Epithelial cell of prostate (primary cell): Measurements from ENCODE around the gene SRRM4.

ENCODE experiments used
- DNase-seq: peaks from one replicate; pipeline ENCODE4 v3.0.0-alpha.2; 2011; ENCODE audit warnings: low read depth, low spot score
- H3K27ac ChIP-seq: fragments of 450-650 bp; 2 replicates; pipeline ENCODE4 v1.5.1; 2017; ENCODE audit warnings: mild to moderate bottlenecking

Gene SRRM4

GRCh38 chr12:119182701-119183493 lies 201.6 kb downstream of the SRRM4 start:
- no peak for DNase-seq

GRCh38 chr12:119183942-119184695 lies 202.8 kb downstream of the SRRM4 start:
- DNase-seq: no peak
- no peak overlapping the region for H3K27ac ChIP-seq

More at GRCh38 chr12:119182701-119183493, 201.6 kb downstream of the SRRM4 start:
- no peak overlapping the region for H3K27ac ChIP-seq

GRCh38 chr12:119195256-119195655 lies 213.9 kb downstream of the SRRM4 start:
- DNase-seq: no peak
- no peak overlapping the region for H3K27ac ChIP-seq

- no peak for DNase-seq
- no peak overlapping the region for H3K27ac ChIP-seq
Measured at GRCh38 chr12:119198440-119198839, 217.1 kb downstream of the SRRM4 start.

- no peak overlapping the region for H3K27ac ChIP-seq
- DNase-seq: no peak
Measured at GRCh38 chr12:119200601-119201000, 219.3 kb downstream of the SRRM4 start.

- no peak for DNase-seq
Measured at GRCh38 chr12:119201789-119202543, 220.6 kb downstream of the SRRM4 start.

GRCh38 chr12:119202544-119202943 lies 221.2 kb downstream of the SRRM4 start:
- H3K27ac ChIP-seq: no peak overlapping the region
- DNase-seq: no peak

More at GRCh38 chr12:119201789-119202543, 220.6 kb downstream of the SRRM4 start:
- no peak overlapping the region for H3K27ac ChIP-seq

GRCh38 chr12:119204131-119204530 lies 222.8 kb downstream of the SRRM4 start:
- no peak for DNase-seq
- no peak overlapping the region for H3K27ac ChIP-seq

GRCh38 chr12:119204671-119205285 lies 223.4 kb downstream of the SRRM4 start:
- no peak overlapping the region for H3K27ac ChIP-seq
- no peak for DNase-seq

GRCh38 chr12:119206348-119207062 lies 225.2 kb downstream of the SRRM4 start:
- DNase-seq: no peak
- no peak overlapping the region for H3K27ac ChIP-seq

- no peak overlapping the region for H3K27ac ChIP-seq
- DNase-seq: no peak
Measured at GRCh38 chr12:119207063-119207560, 225.8 kb downstream of the SRRM4 start.

- DNase-seq: peak; percentile 73
Measured at GRCh38 chr12:119208626-119209061, 227.3 kb downstream of the SRRM4 start.

GRCh38 chr12:119211884-119212283 lies 230.5 kb downstream of the SRRM4 start:
- no peak for DNase-seq
- H3K27ac ChIP-seq: no peak overlapping the region

More at GRCh38 chr12:119208626-119209061, 227.3 kb downstream of the SRRM4 start:
- H3K27ac ChIP-seq: no peak overlapping the region
